ENCODE data around the gene PCYOX1L. TPM values are rescaled to one million over a fixed set of nuclear protein-coding genes. Genes with fewer than 3 reads are reported as not detected.

The PCYOX1L gene
- total and polyA plus RNA-seq, 9 of the 15 experiments (the other 6 are each of a cell fraction or from before 2014, with no cell fraction given), result 2.3 to 17.9 (median 6.0) TPM

GRCh38 chr5:149387982-149388381 lies 30.1 kb downstream of the PCYOX1L start:
- no peak for TF ChIP-seq KLF13 (tag; IDR thresholded peaks at IDR 0.05; ENCODE audit: borderline replicate concordance, low read depth)
- TF ChIP-seq CBFA2T2 (conservative IDR thresholded peaks at IDR 0.05), result no peak
- no peak for TF ChIP-seq RFX1 (IDR thresholded peaks at IDR 0.05)
- no peak for TF ChIP-seq HMG20A (CRISPR knock-in tag; conservative IDR thresholded peaks at IDR 0.05)
- TF ChIP-seq SMARCE1 (IDR thresholded peaks at IDR 0.05), result no peak
- TF ChIP-seq KDM4B (IDR thresholded peaks at IDR 0.05; ENCODE audit: borderline replicate concordance in 2 of 2, low read depth in 1 of 2), result no peak
- no peak for TF ChIP-seq PTTG1 (tag; IDR thresholded peaks at IDR 0.05; ENCODE audit: low read depth)
- no peak for TF ChIP-seq ZBTB43 (CRISPR knock-in tag; IDR thresholded peaks at IDR 0.05)
- TF ChIP-seq ZNF584 (CRISPR knock-in tag; IDR thresholded peaks at IDR 0.05; ENCODE audit: low read depth), result no peak
- TF ChIP-seq SMAD4 (CRISPR knock-in tag; conservative IDR thresholded peaks at IDR 0.05), result no peak
- TF ChIP-seq POLR2AphosphoS2 (IDR thresholded peaks at IDR 0.05; ENCODE audit: low read length), result no peak
- Histone ChIP-seq H3K27me3 (ENCODE audit: control insufficient read depth in 2 of 2, insufficient read depth in 2 of 2, low read length in 2 of 2) (no peaks in the 10 kb centered on the region), H3K9me3 (replicated peaks; ENCODE audit: control insufficient read depth, insufficient read depth, low read depth, low read length) (no peaks in the 10 kb centered on the region), H3K27ac (ENCODE audit: extremely low read depth, low read depth, low read length) (no peak overlapping the region), H4K20me1 (replicated peaks; ENCODE audit: control insufficient read depth, insufficient read depth, low read length) (no peaks in the 10 kb centered on the region), H3K79me2 (ENCODE audit: control insufficient read depth, insufficient read depth, low read length) (no peaks in the 10 kb centered on the region), H3K4me1 (replicated peaks in 1 of 2; ENCODE audit: control insufficient read depth in 2 of 2, insufficient read depth in 2 of 2, low read length in 2 of 2) (peaks cover 3 to 8% of the 10 kb centered on the region in 2 experiments; a peak in 3 of 5 replicates), H2AFZ (ENCODE audit: low read depth, low read length) (no peak overlapping the region), H3K9ac (ENCODE audit: insufficient read depth in 1 of 2, low read depth in 2 of 2, low read length in 2 of 2) (no peak overlapping the region), H3K4me2 (ENCODE audit: insufficient read depth, low read length) (no peak overlapping the region), H3K36me3 (ENCODE audit: control insufficient read depth, insufficient read depth, low read length) (no peaks in the 10 kb centered on the region), H3K9me1 (ENCODE audit: control insufficient read depth, insufficient read depth, low read length) (no peaks in the 10 kb centered on the region), H3K4me3 (no peak overlapping the region)
- POLR2A ChIA-PET, result interaction anchor here (0.5 to 1.5 kb wide), 2 partner anchors 45 to 162 kb away, joined by 3 read pairs; no protein-coding TSS in a partner anchor
- BruUV-seq (replicated peaks), result no TSS peak
- ATAC-seq (no peak), FAIRE-seq (no peak), DNase-seq (ENCODE audit: extremely low read depth in 1 of 4, low spot score in 3 of 4) (no peak)
- WGBS (ENCODE audit: insufficient coverage, low coverage, missing lambda C conversion rate), result 71% methylated on average over 1 of the region's 1 CpG
- intact Hi-C loops (cut with micrococcal nuclease), result no loop called here
- in situ Hi-C loops (cut with MboI), result loop anchor here (5.0 kb wide), 1 partner anchor 39 kb away; no protein-coding TSS in a partner anchor
- CTCF ChIA-PET (ENCODE audit: low intra/inter-chr PET ratio), result no interaction called here

Measured in K562 (cell line).